RWPE2 (cell line): ENCODE data around the gene LRRN4.

ENCODE experiments used
- ATAC-seq: fragments of 200-7000 bp; cut with Tn5 transposase; 3 replicates; pipeline ENCODE4 v1.9.1; 2021; ENCODE audit warnings: low read depth
- DNase-seq: peaks from one replicate; pipeline ENCODE4 v3.0.0-alpha.2; 2020; ENCODE audit warnings: low spot score
- H3K27ac ChIP-seq: fragments of 450-650 bp; 2 replicates; pipeline ENCODE4 v1.5.1; 2017; ENCODE audit warnings: mild to moderate bottlenecking; ENCODE audit not compliant: poor library complexity, severe bottlenecking
- H3K27me3 ChIP-seq: fragments of 250-450 bp; sonication (Bioruptor Pico); 2 replicates; pipeline ENCODE4 v1.5.1; 2021; ENCODE audit warnings: mild to moderate bottlenecking, moderate library complexity; ENCODE audit not compliant: insufficient read depth, poor library complexity, severe bottlenecking
- H3K36me3 ChIP-seq: fragments of 250-450 bp; sonication (Bioruptor Pico); 2 replicates; pipeline ENCODE4 v1.5.1; 2020; ENCODE audit warnings: low read depth, mild to moderate bottlenecking, moderate library complexity
- H3K4me1 ChIP-seq: fragments of 250-450 bp; sonication (Bioruptor Pico); 2 replicates; pipeline ENCODE4 v1.5.1; 2021; ENCODE audit warnings: mild to moderate bottlenecking, moderate library complexity; ENCODE audit not compliant: insufficient read depth, poor library complexity, severe bottlenecking
- H3K4me3 ChIP-seq: fragments of 250-450 bp; sonication (Bioruptor Pico); 2 replicates; pipeline ENCODE4 v1.5.1; 2021; ENCODE audit warnings: mild to moderate bottlenecking, moderate library complexity; ENCODE audit not compliant: severe bottlenecking
- H3K9me3 ChIP-seq: fragments of 250-450 bp; sonication (Bioruptor Pico); 2 replicates; pipeline ENCODE4 v1.5.1; 2021; ENCODE audit warnings: mild to moderate bottlenecking, moderate library complexity; ENCODE audit not compliant: severe bottlenecking
- CTCF ChIP-seq: fragments of 450-650 bp; IDR thresholded peaks from one replicate; pipeline ENCODE4 v1.5.1; 2017; ENCODE audit warnings: mild to moderate bottlenecking, moderate library complexity; ENCODE audit not compliant: poor library complexity, severe bottlenecking

The LRRN4 gene

GRCh38 chr20:5991623-5992441 is 62.0 kb downstream of the LRRN4 start:
- Histone ChIP-seq H3K4me3 (no peak overlapping the region), H3K36me3 (peaks cover 92% of the 10 kb centered on the region), H3K27ac (no peak overlapping the region), H3K9me3 (no peaks in the 10 kb centered on the region), H3K4me1 (no peaks in the 10 kb centered on the region), H3K27me3 (no peaks in the 10 kb centered on the region)
- no peak for TF ChIP-seq CTCF
- DNase-seq, result no peak
- ATAC-seq, result 0 out of 3 replicates have a peak, but pooled peaks have one; percentile 36

GRCh38 chr20:5990946-5991345 is 62.9 kb downstream of the LRRN4 start:
- no peak overlapping the region for H3K27ac ChIP-seq
- no peaks in the 10 kb centered on the region for H3K9me3 ChIP-seq
- H3K4me3 ChIP-seq, result no peak overlapping the region
- ATAC-seq (no peak), DNase-seq (no peak)
- no peak for TF ChIP-seq CTCF
- H3K27me3 ChIP-seq, result no peaks in the 10 kb centered on the region
- no peaks in the 10 kb centered on the region for H3K4me1 ChIP-seq
- H3K36me3 ChIP-seq, result peaks cover 94% of the 10 kb centered on the region
